Hepatocyte (in vitro differentiated cells): ENCODE measurements around the gene CCR9. TPM values are rescaled to one million over a fixed set of nuclear protein-coding genes. Genes with fewer than 3 reads are reported as not detected.

Source experiments
- DNase-seq: peaks from one replicate; pipeline ENCODE4 v3.0.0-alpha.2; 2016; ENCODE audit warnings: low spot score
- H2AFZ ChIP-seq: fragments of 200-600 bp; sonication (generic); 2 replicates; pipeline ENCODE4 v1.6.0; 2016; ENCODE audit warnings: antibody characterized with exemption, mild to moderate bottlenecking
- H3K27ac ChIP-seq: fragments of 200-600 bp; sonication (generic); 2 replicates; pipeline ENCODE4 v1.5.1; 2016; ENCODE audit warnings: mild to moderate bottlenecking
- H3K27me3 ChIP-seq: fragments of 200-600 bp; sonication (generic); 2 replicates; pipeline ENCODE4 v1.6.1; 2016
- H3K36me3 ChIP-seq: fragments of 200-600 bp; sonication (generic); replicated peaks from 2 replicates; pipeline ENCODE4 v1.5.1; 2016; ENCODE audit warnings: low read depth; ENCODE audit not compliant: insufficient read depth
- H3K4me1 ChIP-seq: fragments of 200-600 bp; sonication (generic); 2 replicates; pipeline ENCODE4 v1.5.1; 2016; ENCODE audit warnings: mild to moderate bottlenecking, moderate library complexity; ENCODE audit not compliant: insufficient read depth
- H3K4me2 ChIP-seq: fragments of 200-600 bp; sonication (generic); 2 replicates; pipeline ENCODE4 v1.6.0; 2016
- H3K4me3 ChIP-seq: fragments of 200-600 bp; sonication (generic); 2 replicates; pipeline ENCODE4 v1.5.1; 2016; ENCODE audit warnings: mild to moderate bottlenecking
- H3K79me2 ChIP-seq: fragments of 200-600 bp; sonication (generic); 2 replicates; pipeline ENCODE4 v1.6.0; 2017; ENCODE audit warnings: mild to moderate bottlenecking
- H3K9me2 ChIP-seq: fragments of 200-600 bp; sonication (generic); replicated peaks from 2 replicates; pipeline ENCODE4 v1.6.0; 2017; ENCODE audit warnings: mild to moderate bottlenecking; ENCODE audit not compliant: insufficient read depth
- H3K9me3 ChIP-seq: fragments of 200-600 bp; sonication (generic); 2 replicates; pipeline ENCODE4 v1.5.1; 2016; ENCODE audit warnings: low read depth, mild to moderate bottlenecking
- H4K20me1 ChIP-seq: fragments of 200-600 bp; sonication (generic); 2 replicates; pipeline ENCODE4 v1.6.0; 2016; ENCODE audit warnings: mild to moderate bottlenecking; ENCODE audit not compliant: insufficient read depth, poor library complexity, severe bottlenecking
- EZH2 ChIP-seq: fragments of 200-600 bp; sonication (generic); IDR thresholded peaks from 2 replicates; pipeline ENCODE4 v1.6.1; 2016; ENCODE audit warnings: antibody characterized with exemption, mild to moderate bottlenecking, borderline replicate concordance
- EZH2phosphoT487 ChIP-seq: fragments of 200-600 bp; sonication (generic); IDR thresholded peaks from one replicate; pipeline ENCODE4 v1.6.1; 2018; ENCODE audit warnings: antibody characterized with exemption, mild to moderate bottlenecking, low read depth, moderate library complexity; ENCODE audit not compliant: unreplicated experiment, severe bottlenecking
- WGBS: methylation state at CpG from one replicate; pipeline ENCODE4 v1.1.6; 2016; ENCODE audit warnings: low lambda C conversion rate; ENCODE audit errors: missing lambda C conversion rate; 5-methylcytosine and 5-hydroxymethylcytosine counted together
- polyA plus RNA-seq: library from polyadenylated mRNA; unstranded; fragments of >200 nt; fragmentation: Nextera tagmentation; extraction: Ambion mirVana; gene quantifications from 2 replicates; pipeline ENCODE4 v1.2.1, GENCODE V29; 2016
- total RNA-seq: library from RNA; depleted of rRNA; stranded (reverse); fragments of >200 nt; gene quantifications from 2 replicates; pipeline ENCODE4 v1.2.3, GENCODE V29; 2014
- TF ChIP-seq, protein P1 (sequence below): fragments of 200-600 bp; sonication (generic); IDR thresholded peaks from 2 replicates; pipeline ENCODE4 v1.5.1; 2016; ENCODE audit warnings: antibody characterized with exemption, mild to moderate bottlenecking; ENCODE audit not compliant: poor library complexity

CCR9 gene
- total and polyA plus RNA-seq, 2 experiments from 2014 or later, result 0.20 TPM; not detected in 1

DNA sequence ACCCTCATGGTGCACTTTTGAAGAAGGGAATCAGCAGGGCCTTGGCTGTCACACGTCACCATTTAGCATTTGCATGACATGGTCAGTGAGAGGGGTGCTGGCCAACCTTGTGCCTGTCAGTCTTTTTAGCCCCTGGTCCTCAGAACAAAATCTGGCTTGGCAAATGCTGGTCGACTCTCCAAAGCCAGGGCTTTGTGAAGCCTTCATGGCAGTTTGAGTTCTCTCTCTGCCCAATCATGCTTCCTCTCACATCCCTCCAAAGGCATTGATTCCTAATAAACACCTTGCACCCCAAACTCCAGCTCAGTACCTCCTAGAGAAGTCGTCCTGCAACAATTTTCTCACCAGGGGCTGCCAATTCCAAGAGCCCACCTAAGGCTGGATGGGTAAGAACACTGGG lies 19.4 kb downstream of the CCR9 start:
- no peaks in the 10 kb centered on the region for H3K79me2 ChIP-seq
- TF ChIP-seq EZH2, result no peak
- TF ChIP-seq, protein P1, sequence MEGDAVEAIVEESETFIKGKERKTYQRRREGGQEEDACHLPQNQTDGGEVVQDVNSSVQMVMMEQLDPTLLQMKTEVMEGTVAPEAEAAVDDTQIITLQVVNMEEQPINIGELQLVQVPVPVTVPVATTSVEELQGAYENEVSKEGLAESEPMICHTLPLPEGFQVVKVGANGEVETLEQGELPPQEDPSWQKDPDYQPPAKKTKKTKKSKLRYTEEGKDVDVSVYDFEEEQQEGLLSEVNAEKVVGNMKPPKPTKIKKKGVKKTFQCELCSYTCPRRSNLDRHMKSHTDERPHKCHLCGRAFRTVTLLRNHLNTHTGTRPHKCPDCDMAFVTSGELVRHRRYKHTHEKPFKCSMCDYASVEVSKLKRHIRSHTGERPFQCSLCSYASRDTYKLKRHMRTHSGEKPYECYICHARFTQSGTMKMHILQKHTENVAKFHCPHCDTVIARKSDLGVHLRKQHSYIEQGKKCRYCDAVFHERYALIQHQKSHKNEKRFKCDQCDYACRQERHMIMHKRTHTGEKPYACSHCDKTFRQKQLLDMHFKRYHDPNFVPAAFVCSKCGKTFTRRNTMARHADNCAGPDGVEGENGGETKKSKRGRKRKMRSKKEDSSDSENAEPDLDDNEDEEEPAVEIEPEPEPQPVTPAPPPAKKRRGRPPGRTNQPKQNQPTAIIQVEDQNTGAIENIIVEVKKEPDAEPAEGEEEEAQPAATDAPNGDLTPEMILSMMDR, result no peak
- no peak for TF ChIP-seq EZH2phosphoT487
- no peak overlapping the region for H3K4me2 ChIP-seq
- H4K20me1 ChIP-seq, result no peaks in the 10 kb centered on the region
- H3K36me3 ChIP-seq, result no peaks in the 10 kb centered on the region
- no peaks in the 10 kb centered on the region for H3K9me3 ChIP-seq
- H2AFZ ChIP-seq, result no peak overlapping the region
- no peaks in the 10 kb centered on the region for H3K27me3 ChIP-seq
- no peak overlapping the region for H3K4me3 ChIP-seq
- 84% methylated on average over 3 of the region's 3 CpGs for WGBS
- H3K9me2 ChIP-seq, result no peaks in the 10 kb centered on the region
- peaks cover 8% of the 10 kb centered on the region for H3K4me1 ChIP-seq
- no peak for DNase-seq
- no peak overlapping the region for H3K27ac ChIP-seq

DNA sequence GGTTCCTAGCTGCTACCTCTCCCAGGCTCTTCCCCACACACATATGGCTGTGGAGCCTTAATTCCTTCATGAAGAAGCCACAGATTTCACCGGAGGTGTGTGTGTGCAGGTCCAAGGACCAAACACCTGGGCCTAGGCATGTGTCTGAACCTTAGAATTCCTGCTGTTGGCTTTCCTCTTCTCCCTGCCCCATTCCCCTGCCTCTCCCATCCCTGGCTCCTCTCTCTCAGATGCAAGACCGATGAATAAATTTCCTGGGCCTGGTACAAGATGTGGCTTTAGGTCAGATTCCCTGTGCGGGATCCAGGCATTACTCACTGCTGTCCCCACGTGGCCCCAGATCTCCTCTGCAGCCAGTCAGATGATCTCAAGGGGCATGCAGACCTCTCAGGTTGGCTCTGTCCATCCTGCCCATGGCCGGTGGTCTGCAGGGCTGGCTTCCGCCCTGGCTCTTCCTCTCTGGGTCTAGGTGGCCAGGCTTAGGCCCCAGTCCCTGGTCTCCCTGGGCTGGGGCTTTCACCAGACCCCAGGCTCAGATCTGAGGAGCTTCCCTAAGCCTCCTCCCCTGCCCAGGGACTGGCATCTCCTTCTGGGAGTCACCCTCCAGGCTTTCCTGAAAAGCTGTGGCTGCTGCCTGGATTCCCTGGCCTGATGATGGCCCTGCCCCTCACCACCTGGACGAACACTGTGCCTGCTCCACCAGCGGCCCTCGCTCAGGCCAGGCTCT lies 20.5 kb downstream of the CCR9 start:
- H2AFZ ChIP-seq, result no peak overlapping the region
- no peaks in the 10 kb centered on the region for H3K9me2 ChIP-seq
- no peaks in the 10 kb centered on the region for H3K27me3 ChIP-seq
- H3K4me3 ChIP-seq, result no peak overlapping the region
- peak; percentile 53 for DNase-seq
- no peaks in the 10 kb centered on the region for H3K36me3 ChIP-seq
- H4K20me1 ChIP-seq, result no peaks in the 10 kb centered on the region
- H3K9me3 ChIP-seq, result no peaks in the 10 kb centered on the region
- 65% methylated on average over 9 of the region's 9 CpGs for WGBS
- no peak overlapping the region for H3K27ac ChIP-seq
- no peaks in the 10 kb centered on the region for H3K79me2 ChIP-seq
- H3K4me2 ChIP-seq, result no peak overlapping the region
- no peak for TF ChIP-seq EZH2
- TF ChIP-seq, protein P1, result peak; percentile 41
- no peak for TF ChIP-seq EZH2phosphoT487
- H3K4me1 ChIP-seq, result peaks cover 8% of the 10 kb centered on the region

DNA sequence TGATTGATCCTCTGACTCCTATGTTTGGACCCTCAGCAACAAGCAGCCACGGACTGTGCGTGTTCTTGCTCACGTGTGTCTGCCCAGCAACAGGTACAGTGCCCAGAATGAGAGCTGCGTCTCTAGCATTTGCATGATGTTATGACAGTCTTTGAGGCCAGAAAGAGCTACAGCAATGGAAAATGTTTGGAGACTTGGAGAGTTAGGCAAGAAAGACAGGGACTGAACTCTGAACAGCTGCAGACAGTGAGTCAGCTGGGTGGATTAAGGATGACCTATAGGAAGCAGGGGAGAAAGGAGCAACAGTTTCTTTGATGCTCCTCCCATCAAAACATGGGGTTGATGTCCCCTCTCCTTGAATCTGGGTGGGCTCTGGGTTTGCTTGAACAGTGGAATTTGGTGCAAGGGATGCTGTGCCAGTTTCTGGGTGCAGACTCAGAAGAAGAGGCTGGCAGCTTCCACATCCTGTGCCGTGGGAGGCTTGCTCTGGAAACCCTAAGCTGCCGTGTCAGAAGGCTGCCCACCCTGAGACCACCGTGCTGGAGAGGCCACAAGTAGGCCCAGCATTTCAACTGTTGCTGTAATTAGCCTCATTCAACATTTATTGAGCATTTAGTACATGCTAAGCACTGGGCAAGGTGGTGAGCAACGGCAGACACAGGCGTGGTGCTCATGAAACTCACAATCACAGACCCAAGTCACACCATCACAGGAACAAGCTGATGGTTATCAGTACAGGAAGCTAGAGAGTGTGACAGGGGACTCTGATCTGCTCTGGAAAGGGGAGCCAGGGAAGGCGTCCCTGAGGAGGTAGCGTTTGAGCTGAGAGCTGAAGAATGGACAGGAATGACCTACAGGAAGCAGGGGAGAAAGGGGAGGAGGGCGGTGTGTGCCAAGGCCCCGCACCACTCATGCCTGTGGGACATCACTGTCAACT lies 21.7 kb downstream of the CCR9 start:
- no peaks in the 10 kb centered on the region for H3K9me2 ChIP-seq
- H3K4me3 ChIP-seq, result no peak overlapping the region
- peak; percentile 64 for DNase-seq
- H3K27me3 ChIP-seq, result no peaks in the 10 kb centered on the region
- no peaks in the 10 kb centered on the region for H3K36me3 ChIP-seq
- H3K9me3 ChIP-seq, result no peaks in the 10 kb centered on the region
- WGBS, result 83% methylated on average over 13 of the region's 13 CpGs
- H3K4me1 ChIP-seq, result peaks cover 8% of the 10 kb centered on the region
- peak overlapping the region; percentile 75 for H3K27ac ChIP-seq
- H3K79me2 ChIP-seq, result no peaks in the 10 kb centered on the region
- no peak overlapping the region for H2AFZ ChIP-seq
- TF ChIP-seq EZH2phosphoT487 (no peak), EZH2 (no peak)
- TF ChIP-seq, protein P1, result no peak
- H4K20me1 ChIP-seq, result no peaks in the 10 kb centered on the region
- H3K4me2 ChIP-seq, result no peak overlapping the region
